NCI-H510A treated with DMSO at 0.1 percent for 48 hours (cell line): Measurements from ENCODE around the gene MORF4L2.

ENCODE experiments used
- DNase-seq: peaks from one replicate; lab custom pipeline; 2025; lab: John Stamatoyannopoulos, UW

The MORF4L2 gene

GRCh38 chrX:103686199-103687072, at the start of gene MORF4L2:
Gene MORF4L2, minus strand, starts transcription at chrX:103686699. Its CDS starts 9,672 bp downstream, at chrX:103677027.
- peak; percentile 92 for DNase-seq

GRCh38 chrX:103734125-103734760, 47.7 kb upstream of the MORF4L2 start:
- no peak for DNase-seq

- no peak for DNase-seq
These were observed 46.5 kb upstream of the MORF4L2 start for GRCh38 chrX:103733017-103733416.

GRCh38 chrX:103730796-103731493, 44.4 kb upstream of the MORF4L2 start:
- DNase-seq = no peak

GRCh38 chrX:103730147-103730795, 43.8 kb upstream of the MORF4L2 start:
- no peak for DNase-seq

- no peak for DNase-seq
These were observed 42.5 kb upstream of the MORF4L2 start for GRCh38 chrX:103729015-103729414.

GRCh38 chrX:103727115-103727514, 40.6 kb upstream of the MORF4L2 start:
- DNase-seq = no peak

GRCh38 chrX:103726477-103726876, 40.0 kb upstream of the MORF4L2 start:
- no peak for DNase-seq

- DNase-seq = no peak
These were observed 36.0 kb upstream of the MORF4L2 start for GRCh38 chrX:103722505-103722904.

GRCh38 chrX:103718120-103718519, 31.6 kb upstream of the MORF4L2 start:
- no peak for DNase-seq

GRCh38 chrX:103716962-103717361, 30.5 kb upstream of the MORF4L2 start:
- no peak for DNase-seq

- DNase-seq = no peak
These were observed 24.1 kb upstream of the MORF4L2 start, which contains the start of gene TMEM31 for GRCh38 chrX:103710609-103711008. Gene TMEM31, plus strand, starts transcription at chrX:103710909. Its CDS starts 1,350 bp downstream, at chrX:103712259.

GRCh38 chrX:103704863-103705262, 18.4 kb upstream of the MORF4L2 start:
- DNase-seq = no peak

- DNase-seq = no peak
These were observed 12.7 kb upstream of the MORF4L2 start for GRCh38 chrX:103699243-103699642.

GRCh38 chrX:103697687-103698086, 11.2 kb upstream of the MORF4L2 start:
- no peak for DNase-seq

GRCh38 chrX:103691059-103691458, 4.6 kb upstream of the MORF4L2 start:
- DNase-seq = no peak

GRCh38 chrX:103688946-103689345, 2.4 kb upstream of the MORF4L2 start:
- peak; percentile 13 for DNase-seq

- peak; percentile 83 for DNase-seq
These were observed 1.2 kb upstream of the MORF4L2 start for GRCh38 chrX:103687696-103688201.

- DNase-seq = peak; percentile 61
These were observed 685 bp upstream of the MORF4L2 start for GRCh38 chrX:103687073-103687695.

- no peak for DNase-seq
These were observed 1.1 kb downstream of the MORF4L2 start for GRCh38 chrX:103685396-103685795.

GRCh38 chrX:103681443-103681842, 5.1 kb downstream of the MORF4L2 start:
- no peak for DNase-seq
